VCaP (cell line): ENCODE results near the gene NFATC1.

Source experiments
- H3K27ac ChIP-seq: fragments of 450-650 bp; 2 replicates; pipeline ENCODE4 v1.5.1; 2017
- CTCF ChIP-seq: fragments of 450-650 bp; conservative IDR thresholded peaks from 2 replicates; pipeline ENCODE4 v1.5.1; 2017; ENCODE audit warnings: mild to moderate bottlenecking, moderate library complexity

The NFATC1 gene

DNA sequence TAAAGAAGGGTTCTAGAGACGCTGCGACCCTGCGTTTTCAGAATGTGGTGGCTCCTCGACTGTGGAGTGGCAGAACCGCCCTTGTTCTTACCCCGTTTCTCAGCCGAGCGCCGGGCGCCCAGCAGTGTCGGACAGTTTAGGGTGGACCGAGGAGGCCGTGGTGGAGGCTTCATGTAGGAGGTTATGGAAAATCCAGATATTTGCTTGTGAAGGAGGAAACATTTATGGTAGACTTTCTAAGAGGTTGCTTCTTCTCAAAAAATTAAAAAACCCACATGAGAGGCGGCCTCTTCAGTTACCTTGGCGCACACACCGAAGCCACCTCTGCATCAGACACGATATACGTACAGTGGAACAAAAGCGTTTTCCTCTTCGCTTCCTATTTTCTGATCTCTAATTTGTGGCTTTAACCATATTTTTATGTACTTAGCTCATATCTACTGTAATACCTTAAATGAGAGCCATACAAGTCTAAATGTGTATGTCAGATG, 120.8 kb downstream of the NFATC1 start:
- no peak for TF ChIP-seq CTCF
- H3K27ac ChIP-seq: no peak overlapping the region

GRCh38 chr18:79517341-79517740, 121.6 kb downstream of the NFATC1 start:
- TF ChIP-seq CTCF: no peak
- no peak overlapping the region for H3K27ac ChIP-seq

- no peak for TF ChIP-seq CTCF
- H3K27ac ChIP-seq: no peak overlapping the region
Observed at GRCh38 chr18:79518028-79518682, 122.4 kb downstream of the NFATC1 start.

DNA sequence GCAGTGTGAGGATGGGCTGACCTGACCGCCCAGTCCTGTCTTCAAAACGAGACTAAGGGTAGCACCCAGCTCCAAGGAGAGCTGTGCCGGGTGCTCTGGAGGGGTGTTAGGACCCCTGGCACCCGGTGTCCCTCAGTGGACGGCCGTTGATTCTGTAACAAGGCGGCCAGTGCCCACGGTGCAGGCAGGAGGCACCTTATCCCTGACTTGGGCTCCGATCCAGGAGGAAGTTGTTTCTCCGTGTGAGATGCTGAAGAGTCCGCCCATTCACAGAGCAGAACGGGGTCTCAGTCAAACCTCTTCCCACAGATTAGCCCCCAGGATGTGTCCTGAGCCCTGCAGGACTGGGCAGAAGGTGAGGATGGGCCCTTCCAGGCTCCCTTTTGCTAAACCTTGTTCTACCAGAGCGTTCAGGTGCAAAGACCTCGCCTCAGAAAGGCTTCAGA, 123.0 kb downstream of the NFATC1 start:
- no peak for TF ChIP-seq CTCF
- H3K27ac ChIP-seq: no peak overlapping the region

- H3K27ac ChIP-seq: no peak overlapping the region
- no peak for TF ChIP-seq CTCF
Observed at GRCh38 chr18:79519751-79520477, 124.2 kb downstream of the NFATC1 start.

GRCh38 chr18:79520478-79521390, 125.0 kb downstream of the NFATC1 start:
- TF ChIP-seq CTCF: no peak
- no peak overlapping the region for H3K27ac ChIP-seq
